Measurements from ENCODE around the gene MOB2. TPM values are rescaled to one million over a fixed set of nuclear protein-coding genes. Genes with fewer than 3 reads are reported as not detected.

Gene MOB2
- total and polyA plus RNA-seq, 9 of the 15 experiments (the other 6 are each of a cell fraction or from before 2014, with no cell fraction given) = 0.17 to 36.8 (median 19.2) TPM

GRCh38 chr11:1436468-1437039, 50.0 kb downstream of the MOB2 start:
- in situ Hi-C loops (cut with MboI) = no loop called here
- FAIRE-seq (no peak), DNase-seq (ENCODE audit: extremely low read depth in 1 of 4, low spot score in 3 of 4) (no peak), ATAC-seq (no peak)
- no peaks in the 10 kb centered on the region for H3K9me3 ChIP-seq (replicated peaks; ENCODE audit: control insufficient read depth, insufficient read depth, low read depth, low read length)
- peaks cover 0 to 51% of the 10 kb centered on the region in 2 experiments; a peak in 3 of 5 replicates for H3K4me1 ChIP-seq (replicated peaks in 1 of 2; ENCODE audit: control insufficient read depth in 2 of 2, insufficient read depth in 2 of 2, low read length in 2 of 2)
- ChIA-PET CTCF (ENCODE audit: low intra/inter-chr PET ratio) (no interaction called here), POLR2A (no interaction called here)
- no peaks in the 10 kb centered on the region for H3K9me1 ChIP-seq (ENCODE audit: control insufficient read depth, insufficient read depth, low read length)
- intact Hi-C loops (cut with micrococcal nuclease) = no loop called here
- WGBS (ENCODE audit: insufficient coverage, low coverage, missing lambda C conversion rate) = 21% methylated on average over 8 of the region's 13 CpGs
- H3K4me2 ChIP-seq (ENCODE audit: insufficient read depth, low read length) = no peak overlapping the region
- no peaks in the 10 kb centered on the region; the same call in 1 of the 2 replicates for H4K20me1 ChIP-seq (replicated peaks; ENCODE audit: control insufficient read depth, insufficient read depth, low read length)
- no peaks in the 10 kb centered on the region for H3K36me3 ChIP-seq (ENCODE audit: control insufficient read depth, insufficient read depth, low read length)
- H3K4me3 ChIP-seq = no peak overlapping the region
- no TSS peak for BruUV-seq (replicated peaks)
- no peak overlapping the region for H2AFZ ChIP-seq (ENCODE audit: low read depth, low read length)
- H3K27ac ChIP-seq (ENCODE audit: extremely low read depth, low read depth, low read length) = no peak overlapping the region
- H3K27me3 ChIP-seq (ENCODE audit: control insufficient read depth in 2 of 2, insufficient read depth in 2 of 2, low read length in 2 of 2) = no peaks in the 10 kb centered on the region
- no peaks in the 10 kb centered on the region for H3K79me2 ChIP-seq (ENCODE audit: control insufficient read depth, insufficient read depth, low read length)
- no peak overlapping the region for H3K9ac ChIP-seq (ENCODE audit: insufficient read depth in 1 of 2, low read depth in 2 of 2, low read length in 2 of 2)
- TF ChIP-seq ARHGAP35 (IDR thresholded peaks at IDR 0.05; ENCODE audit: partially characterized antibody) (no peak), NFIX (CRISPR knock-in tag; IDR thresholded peaks at IDR 0.05; ENCODE audit: low read depth) (no peak), ARID4B (CRISPR knock-in tag; IDR thresholded peaks at IDR 0.05) (no peak), MLX (CRISPR knock-in tag; conservative IDR thresholded peaks at IDR 0.05) (no peak)
